Body of pancreas (tissue), 4 donors: ENCODE measurements around the gene MCTP1. TPM values are rescaled to one million over a fixed set of nuclear protein-coding genes. Genes with fewer than 3 reads are reported as not detected.
"Not testable (repeated sequence)": the region's sequence is repeated elsewhere in the genome, so short reads cannot be mapped to it uniquely, and the experiment has no call there.

Experiments
- ATAC-seq: fragments of 150-250 bp; one replicate; pipeline ENCODE4 v1.9.1; 2016
- DNase-seq, 4 donors: peaks; one replicate each; pipeline ENCODE4 v3.0.0-alpha.2; 2019
- H3K27ac ChIP-seq, 4 donors: fragments of 200-600 bp; sonication (generic); 1 replicate in 3 of 4; 2 replicates in 1 of 4; pipeline versions ENCODE4 v1.5.1 to v1.6.1; 2016 to 2019; ENCODE audit warnings: mild to moderate bottlenecking in 1 of 4, mixed read lengths in 1 of 4, moderate library complexity in 1 of 4
- H3K27me3 ChIP-seq, 2 donors: fragments of 200-600 bp; sonication (generic); one replicate each; pipeline ENCODE4 v1.6.0; 2016; ENCODE audit warnings: mild to moderate bottlenecking in 1 of 2
- H3K36me3 ChIP-seq, 2 donors: fragments of 200-600 bp; sonication (generic); replicated peaks in 1 of 2; 2 replicates each; pipeline ENCODE4 v1.5.1; 2016; ENCODE audit warnings: low read depth in 2 of 2; ENCODE audit not compliant: insufficient read depth in 1 of 2
- H3K4me1 ChIP-seq: fragments of 200-600 bp; sonication (generic); one replicate; pipeline ENCODE4 v1.6.0; 2016
- H3K4me3 ChIP-seq, 2 donors: fragments of 200-600 bp; sonication (generic); 1 replicate in 1 of 2; 2 replicates in 1 of 2; pipeline ENCODE4 v1.5.1; 2016 to 2019
- H3K9me3 ChIP-seq, 3 donors: fragments of 200-600 bp; sonication (generic); 1 replicate in 2 of 3; 2 replicates in 1 of 3; pipeline ENCODE4 v1.5.1; 2016
- POLR2A ChIP-seq, 3 donors: fragments of 450-650 bp; IDR thresholded peaks; one replicate each; pipeline ENCODE4 v1.6.1; 2016; ENCODE audit warnings: antibody characterized with exemption in 3 of 3, mild to moderate bottlenecking in 2 of 3
- WGBS, 2 donors: methylation state at CpG; one replicate each; pipeline ENCODE4 v1.1.5; 2017; 5-methylcytosine and 5-hydroxymethylcytosine counted together
- intact Hi-C: fragments of 100-400 bp; cut with DNase I; formaldehyde crosslinking; loops from one replicate; pipeline ENCODE4 v1.15.1; 2023
- total RNA-seq, 2 donors: library from RNA; depleted of rRNA; stranded (reverse); fragments of >200 nt; gene quantifications; one replicate each; pipeline ENCODE4 v1.1.0, GENCODE V29; 2016
- TF ChIP-seq, protein P1 (sequence below), 7 experiments: fragments of 450-650 bp in 4 of 7; fragments of 200-600 bp in 3 of 7; sonication (generic) in 3 of 7; IDR thresholded peaks; one replicate each; pipeline ENCODE4 v1.5.1; 2016 to 2019; ENCODE audit warnings: antibody characterized with exemption in 7 of 7

The MCTP1 gene
- total RNA-seq, 2 donors from 2014 or later = 3.6 to 8.8 TPM

DNA sequence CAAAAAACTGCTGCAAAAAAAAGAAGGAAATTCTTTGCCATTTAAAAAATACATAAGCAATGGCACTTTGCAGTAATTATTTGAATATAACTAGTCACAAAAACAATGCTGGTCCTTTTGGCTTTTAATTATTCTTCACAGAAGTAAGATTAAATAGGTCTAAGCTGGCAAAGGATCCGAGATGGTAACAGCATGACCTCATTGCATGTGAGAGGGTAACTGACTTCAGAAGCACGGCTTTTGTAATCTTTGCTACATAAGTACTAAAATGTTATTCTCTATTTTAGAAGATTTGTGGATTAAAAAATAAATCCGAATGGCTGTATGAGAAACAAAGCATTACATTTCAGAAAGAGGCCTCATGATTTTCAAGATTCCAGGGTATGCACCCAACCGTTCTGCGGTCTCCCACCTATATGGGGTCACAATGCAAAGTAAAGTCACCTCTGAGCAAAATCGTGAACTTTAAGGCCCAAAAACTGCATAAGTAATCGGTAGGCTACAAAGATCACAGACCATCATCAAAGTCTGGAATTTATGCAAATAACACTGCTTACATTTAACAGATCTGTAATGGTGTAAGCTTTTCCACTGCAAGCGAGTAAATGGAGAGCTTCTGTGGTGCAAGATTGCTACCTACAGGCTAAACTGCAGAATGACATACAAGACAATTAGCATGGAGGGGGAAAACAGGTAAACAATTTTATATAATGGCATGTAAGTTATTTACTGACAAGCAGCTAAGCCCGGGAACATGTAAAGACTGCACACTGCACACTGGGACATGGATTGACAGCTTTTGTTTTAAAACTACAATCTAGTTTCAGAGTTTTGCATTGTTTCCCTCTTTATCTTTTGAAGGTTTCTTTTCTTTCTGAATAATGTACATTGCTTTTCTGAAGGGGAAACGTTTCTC is 434.8 kb downstream of the MCTP1 start:
- ATAC-seq (peak; percentile 71), DNase-seq (peak in 1 of 4 donors; percentile 3)
- Histone ChIP-seq H3K36me3 (no peaks in the 10 kb centered on the region), H3K4me3 (no peak overlapping the region), H3K27ac (no peak overlapping the region), H3K27me3 (no peaks in the 10 kb centered on the region), H3K4me1 (no peaks in the 10 kb centered on the region), H3K9me3 (no peaks in the 10 kb centered on the region)
- intact Hi-C loops = no loop called here
- WGBS, 2 donors = 27 to 40% methylated on average over 10 of the region's 10 CpGs
- no peak for TF ChIP-seq POLR2A (IDR thresholded peaks at IDR 0.05)
- TF ChIP-seq, protein P1, sequence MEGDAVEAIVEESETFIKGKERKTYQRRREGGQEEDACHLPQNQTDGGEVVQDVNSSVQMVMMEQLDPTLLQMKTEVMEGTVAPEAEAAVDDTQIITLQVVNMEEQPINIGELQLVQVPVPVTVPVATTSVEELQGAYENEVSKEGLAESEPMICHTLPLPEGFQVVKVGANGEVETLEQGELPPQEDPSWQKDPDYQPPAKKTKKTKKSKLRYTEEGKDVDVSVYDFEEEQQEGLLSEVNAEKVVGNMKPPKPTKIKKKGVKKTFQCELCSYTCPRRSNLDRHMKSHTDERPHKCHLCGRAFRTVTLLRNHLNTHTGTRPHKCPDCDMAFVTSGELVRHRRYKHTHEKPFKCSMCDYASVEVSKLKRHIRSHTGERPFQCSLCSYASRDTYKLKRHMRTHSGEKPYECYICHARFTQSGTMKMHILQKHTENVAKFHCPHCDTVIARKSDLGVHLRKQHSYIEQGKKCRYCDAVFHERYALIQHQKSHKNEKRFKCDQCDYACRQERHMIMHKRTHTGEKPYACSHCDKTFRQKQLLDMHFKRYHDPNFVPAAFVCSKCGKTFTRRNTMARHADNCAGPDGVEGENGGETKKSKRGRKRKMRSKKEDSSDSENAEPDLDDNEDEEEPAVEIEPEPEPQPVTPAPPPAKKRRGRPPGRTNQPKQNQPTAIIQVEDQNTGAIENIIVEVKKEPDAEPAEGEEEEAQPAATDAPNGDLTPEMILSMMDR (IDR thresholded peaks at IDR 0.05) = peak; percentile 5 to 69 (median 55)

DNA sequence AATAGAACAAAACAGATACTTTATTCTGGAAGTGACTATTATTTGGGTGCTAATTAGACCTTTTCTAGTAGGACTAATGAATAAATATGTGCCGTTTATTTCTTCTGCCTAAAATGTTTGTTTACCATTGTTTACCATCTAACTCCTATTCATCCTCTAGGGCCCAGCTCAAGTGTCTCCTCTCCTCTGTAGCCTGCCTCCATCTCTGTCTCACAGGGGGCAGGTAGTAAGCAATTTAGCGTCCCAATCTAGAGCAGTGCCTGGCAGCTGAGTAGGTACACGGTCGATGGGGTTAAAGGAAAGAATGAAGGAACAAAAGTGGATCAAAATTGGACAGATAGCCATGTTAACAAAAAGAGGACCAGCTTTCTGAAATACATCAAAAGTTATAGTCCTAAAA is 435.6 kb downstream of the MCTP1 start:
- Histone ChIP-seq H3K4me1 (no peaks in the 10 kb centered on the region), H3K4me3 (no peak overlapping the region), H3K27me3 (no peaks in the 10 kb centered on the region), H3K27ac (no peak overlapping the region), H3K9me3 (no peaks in the 10 kb centered on the region), H3K36me3 (no peaks in the 10 kb centered on the region)
- DNase-seq (no peak), ATAC-seq (no peak)
- TF ChIP-seq POLR2A (IDR thresholded peaks at IDR 0.05) = no peak
- WGBS, 2 donors = 29 to 40% methylated on average over 4 of the region's 4 CpGs
- intact Hi-C loops = no loop called here

DNA sequence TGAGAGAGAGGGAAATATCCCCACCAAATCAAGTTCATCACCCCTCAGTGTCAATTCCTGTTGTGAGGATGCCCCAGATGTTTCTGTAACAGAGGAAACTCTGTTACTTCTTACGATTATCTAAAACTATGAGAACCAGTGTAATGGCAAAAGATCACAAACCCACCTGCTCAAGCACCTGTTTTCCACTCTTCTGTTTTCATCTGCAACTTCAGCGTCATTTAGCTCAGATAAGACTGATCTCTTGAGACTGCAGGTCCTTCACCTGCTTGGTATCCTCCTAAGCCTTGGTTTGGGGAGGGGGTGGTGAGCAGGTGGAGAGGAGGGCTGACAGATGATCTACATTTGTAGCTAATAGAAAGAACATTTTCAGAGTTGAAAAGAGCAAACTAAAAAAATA is 437.2 kb downstream of the MCTP1 start:
- H3K36me3 ChIP-seq = no peaks in the 10 kb centered on the region
- 38 to 65% methylated on average over 2 of the region's 2 CpGs for WGBS, 2 donors
- H3K27me3 ChIP-seq = no peaks in the 10 kb centered on the region
- no peaks in the 10 kb centered on the region for H3K9me3 ChIP-seq
- ATAC-seq = no peak
- no peak for TF ChIP-seq POLR2A (IDR thresholded peaks at IDR 0.05)
- TF ChIP-seq, protein P1 (IDR thresholded peaks at IDR 0.05) = no peak
- H3K4me3 ChIP-seq = no peak overlapping the region
- no peak for DNase-seq
- no peak overlapping the region for H3K27ac ChIP-seq
- no peaks in the 10 kb centered on the region for H3K4me1 ChIP-seq
- intact Hi-C loops = no loop called here

DNA sequence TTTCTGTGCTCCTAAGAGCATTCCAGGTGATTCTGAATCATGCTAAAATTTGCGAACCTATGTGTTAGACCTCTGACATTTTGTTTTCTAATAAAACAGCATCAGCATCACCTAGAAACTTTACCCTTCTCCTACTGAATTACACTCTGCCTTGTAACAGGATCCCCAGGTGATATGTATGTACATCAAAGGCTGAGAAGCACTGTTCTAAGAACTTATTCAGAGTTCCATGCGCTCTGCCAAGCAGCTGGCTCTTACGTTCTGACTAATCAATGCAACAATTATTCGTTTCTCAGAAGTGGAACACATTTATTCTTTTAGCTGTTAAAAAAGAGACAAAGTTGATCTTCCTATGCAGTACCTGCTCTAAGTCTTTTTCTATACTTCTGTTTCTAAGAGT is 437.9 kb downstream of the MCTP1 start:
- WGBS, 2 donors = 49 to 50% methylated on average over 4 of the region's 4 CpGs

DNA sequence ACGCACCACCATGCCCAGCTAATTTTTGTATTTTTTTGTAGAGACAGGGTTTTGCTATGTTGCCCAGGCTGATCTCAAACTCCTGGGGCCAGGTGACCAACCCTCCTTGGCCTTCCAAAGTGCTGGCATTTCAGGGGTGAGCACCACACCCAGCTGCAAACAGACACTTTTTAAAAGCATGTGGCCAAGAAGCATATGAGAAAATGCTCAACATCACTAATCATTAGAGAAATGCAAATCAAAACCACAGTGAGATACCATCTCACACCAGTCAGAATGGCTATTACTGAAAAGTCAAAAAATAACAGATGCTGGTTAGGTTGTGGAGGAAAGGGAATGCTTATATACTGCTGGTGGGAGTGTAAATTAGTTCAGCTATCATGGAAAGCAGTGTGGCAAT is 439.2 kb downstream of the MCTP1 start:
- H3K27ac ChIP-seq, intact Hi-C loops, H3K27me3 ChIP-seq, H3K36me3 ChIP-seq, H3K9me3 ChIP-seq, ATAC-seq, H3K4me1 ChIP-seq, DNase-seq, H3K4me3 ChIP-seq: not testable (repeated sequence)
- WGBS, 2 donors = 88 to 93% methylated on average over 1 of the region's 1 CpG

More for the DNA sequence above, 437.9 kb downstream of the MCTP1 start:
- no peak for DNase-seq
- Histone ChIP-seq H3K4me3 (no peak overlapping the region), H3K27me3 (no peaks in the 10 kb centered on the region), H3K4me1 (no peaks in the 10 kb centered on the region), H3K27ac (no peak overlapping the region), H3K36me3 (no peaks in the 10 kb centered on the region), H3K9me3 (no peaks in the 10 kb centered on the region)
- no peak for TF ChIP-seq POLR2A (IDR thresholded peaks at IDR 0.05)
- TF ChIP-seq, protein P1 (IDR thresholded peaks at IDR 0.05) = no peak
- intact Hi-C loops = no loop called here
- ATAC-seq = no peak
